Measurements from ENCODE around the gene ASCC3. TPM values are rescaled to one million over a fixed set of nuclear protein-coding genes. Genes with fewer than 3 reads are reported as not detected.

ASCC3 gene
- total and polyA plus RNA-seq, 2 donors (not counting 3 experiments of a cell fraction or from before 2014, with no cell fraction given) = 15.7 to 57.2 TPM

- no peaks in the 10 kb centered on the region for H3K36me3 ChIP-seq (ENCODE audit: control insufficient read depth in 2 of 2, extremely low read depth in 1 of 2, insufficient read depth in 2 of 2, low read length in 2 of 2)
- CTCF ChIA-PET = interaction anchor here (1.2 to 1.8 kb wide), 3 partner anchors 11 to 459 kb away, joined by 4 to 6 read pairs (median 5); no protein-coding TSS in a partner anchor
- no peaks in the 10 kb centered on the region for H4K20me1 ChIP-seq (replicated peaks; ENCODE audit: control insufficient read depth, extremely low read depth, insufficient read depth, low read length)
- FAIRE-seq = no peak
- H3K27ac ChIP-seq (ENCODE audit: insufficient read depth, low read depth, low read length) = no peak overlapping the region
- no peaks in the 10 kb centered on the region for H3K27me3 ChIP-seq (ENCODE audit: control insufficient read depth in 2 of 2, insufficient read depth in 2 of 2, low read length in 2 of 2)
- H3K4me2 ChIP-seq (ENCODE audit: insufficient read depth, low read length) = no peak overlapping the region
- intact Hi-C loops (cut with micrococcal nuclease) = no loop called here
- H3K9me3 ChIP-seq (replicated peaks; ENCODE audit: control insufficient read depth, insufficient read depth, low read length) = no peaks in the 10 kb centered on the region
- dilution Hi-C loops (cut with MboI; ENCODE audit: extremely low pct_ligation_motif_present, low sequenced_read_pairs) = no loop called here
- no peak for DNase-seq (ENCODE audit: low read depth, low spot score)
- H3K9me1 ChIP-seq (replicated peaks; ENCODE audit: control insufficient read depth, extremely low read depth, insufficient read depth, low read length) = no peaks in the 10 kb centered on the region
- POLR2A ChIA-PET = no interaction called here
- no peaks in the 10 kb centered on the region for H3K4me1 ChIP-seq (ENCODE audit: control insufficient read depth, extremely low read depth, insufficient read depth, low read length)
- H3K4me3 ChIP-seq (replicated peaks in 1 of 3; ENCODE audit: insufficient read depth in 1 of 3, low read depth in 1 of 3, low read length in 3 of 3) = no peak overlapping the region
- TF ChIP-seq EZH2 (IDR thresholded peaks at IDR 0.05; ENCODE audit: borderline replicate concordance, low read depth, low read length, severe bottlenecking) (no peak), GATA2 (IDR thresholded peaks at IDR 0.05; ENCODE audit: insufficient read depth, insufficient read length, low read depth, low read length) (no peak), MAX (IDR thresholded peaks at IDR 0.05; ENCODE audit: insufficient read depth, insufficient read length) (no peak)
- no TSS peak for BruUV-seq (replicated peaks)
- H3K79me2 ChIP-seq (ENCODE audit: control insufficient read depth, insufficient read depth, low read length) = no peaks in the 10 kb centered on the region
- no peak overlapping the region for H3K9ac ChIP-seq (replicated peaks; ENCODE audit: extremely low read depth, insufficient read depth, low read length)
- no peak overlapping the region for H2AFZ ChIP-seq (ENCODE audit: low read depth, low read length)
Observed at GRCh38 chr6:100566563-100566962, 314.6 kb downstream of the ASCC3 start.

- dilution Hi-C loops (cut with MboI; ENCODE audit: extremely low pct_ligation_motif_present, low sequenced_read_pairs) (no loop called here), intact Hi-C loops (cut with micrococcal nuclease) (no loop called here)
- Histone ChIP-seq H3K9ac (replicated peaks; ENCODE audit: extremely low read depth, insufficient read depth, low read length) (no peak overlapping the region), H3K4me2 (ENCODE audit: insufficient read depth, low read length) (no peak overlapping the region), H3K27ac (ENCODE audit: insufficient read depth, low read depth, low read length) (no peak overlapping the region), H2AFZ (ENCODE audit: low read depth, low read length) (no peak overlapping the region), H3K27me3 (ENCODE audit: control insufficient read depth in 2 of 2, insufficient read depth in 2 of 2, low read length in 2 of 2) (no peaks in the 10 kb centered on the region), H3K36me3 (ENCODE audit: control insufficient read depth in 2 of 2, extremely low read depth in 1 of 2, insufficient read depth in 2 of 2, low read length in 2 of 2) (no peaks in the 10 kb centered on the region), H4K20me1 (replicated peaks; ENCODE audit: control insufficient read depth, extremely low read depth, insufficient read depth, low read length) (no peaks in the 10 kb centered on the region), H3K9me1 (replicated peaks; ENCODE audit: control insufficient read depth, extremely low read depth, insufficient read depth, low read length) (no peaks in the 10 kb centered on the region), H3K79me2 (ENCODE audit: control insufficient read depth, insufficient read depth, low read length) (no peaks in the 10 kb centered on the region), H3K4me1 (ENCODE audit: control insufficient read depth, extremely low read depth, insufficient read depth, low read length) (no peaks in the 10 kb centered on the region), H3K9me3 (replicated peaks; ENCODE audit: control insufficient read depth, insufficient read depth, low read length) (no peaks in the 10 kb centered on the region), H3K4me3 (replicated peaks in 1 of 3; ENCODE audit: insufficient read depth in 1 of 3, low read depth in 1 of 3, low read length in 3 of 3) (no peak overlapping the region)
- ChIA-PET CTCF (interaction anchor here (1.3 kb wide), 1 partner anchor 99 kb away, joined by 3 read pairs; no protein-coding TSS in a partner anchor), POLR2A (no interaction called here)
- FAIRE-seq (no peak), DNase-seq (ENCODE audit: low read depth, low spot score) (no peak)
- BruUV-seq (replicated peaks) = no TSS peak
- TF ChIP-seq JUN (IDR thresholded peaks at IDR 0.05; ENCODE audit: borderline replicate concordance, insufficient read depth, insufficient read length, low read depth) (no peak), MAX (IDR thresholded peaks at IDR 0.05; ENCODE audit: insufficient read depth, insufficient read length) (no peak), EZH2 (IDR thresholded peaks at IDR 0.05; ENCODE audit: borderline replicate concordance, low read depth, low read length, severe bottlenecking) (no peak), POLR2AphosphoS5 (IDR thresholded peaks at IDR 0.05; ENCODE audit: insufficient read depth, low read depth, low read length) (no peak), FOS (IDR thresholded peaks at IDR 0.05; ENCODE audit: borderline replicate concordance, insufficient read depth, low read length) (no peak), CTCF (IDR thresholded peaks at IDR 0.05; ENCODE audit: extremely low read depth in 1 of 2, insufficient read depth in 1 of 2, low read depth in 1 of 2, low read length in 2 of 2) (no peak), MYC (IDR thresholded peaks at IDR 0.05; ENCODE audit: low read depth, low read length) (no peak), GATA2 (IDR thresholded peaks at IDR 0.05; ENCODE audit: insufficient read depth, insufficient read length, low read depth, low read length) (no peak)
Observed at GRCh38 chr6:100565439-100566104, 315.6 kb downstream of the ASCC3 start.
